ENCODE results near the gene CTCFL.

DNA sequence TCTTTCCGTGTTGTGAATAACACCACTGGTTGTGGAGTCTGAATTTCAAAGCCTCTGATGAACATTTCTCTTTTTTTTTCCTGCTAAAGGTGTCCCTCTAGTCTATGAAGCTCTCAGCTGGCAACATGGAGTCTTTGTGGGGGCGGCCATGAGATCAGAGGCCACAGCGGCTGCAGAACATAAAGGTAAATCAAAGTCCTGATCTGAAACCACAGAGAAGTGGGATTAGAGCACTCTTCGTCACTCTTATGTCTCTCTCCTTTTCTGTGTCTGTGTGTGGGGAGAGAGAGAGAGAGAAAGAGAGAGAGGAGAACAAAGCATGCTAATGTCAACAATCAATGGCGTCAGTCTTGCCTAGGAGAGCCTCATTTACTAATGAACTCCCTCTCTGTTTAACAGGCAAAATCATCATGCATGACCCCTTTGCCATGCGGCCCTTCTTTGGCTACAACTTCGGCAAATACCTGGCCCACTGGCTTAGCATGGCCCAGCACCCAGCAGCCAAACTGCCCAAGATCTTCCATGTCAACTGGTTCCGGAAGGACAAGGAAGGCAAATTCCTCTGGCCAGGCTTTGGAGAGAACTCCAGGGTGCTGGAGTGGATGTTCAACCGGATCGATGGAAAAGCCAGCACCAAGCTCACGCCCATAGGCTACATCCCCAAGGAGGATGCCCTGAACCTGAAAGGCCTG is 40.2 kb upstream of the CTCFL start:
- TF ChIP-seq, protein P1, sequence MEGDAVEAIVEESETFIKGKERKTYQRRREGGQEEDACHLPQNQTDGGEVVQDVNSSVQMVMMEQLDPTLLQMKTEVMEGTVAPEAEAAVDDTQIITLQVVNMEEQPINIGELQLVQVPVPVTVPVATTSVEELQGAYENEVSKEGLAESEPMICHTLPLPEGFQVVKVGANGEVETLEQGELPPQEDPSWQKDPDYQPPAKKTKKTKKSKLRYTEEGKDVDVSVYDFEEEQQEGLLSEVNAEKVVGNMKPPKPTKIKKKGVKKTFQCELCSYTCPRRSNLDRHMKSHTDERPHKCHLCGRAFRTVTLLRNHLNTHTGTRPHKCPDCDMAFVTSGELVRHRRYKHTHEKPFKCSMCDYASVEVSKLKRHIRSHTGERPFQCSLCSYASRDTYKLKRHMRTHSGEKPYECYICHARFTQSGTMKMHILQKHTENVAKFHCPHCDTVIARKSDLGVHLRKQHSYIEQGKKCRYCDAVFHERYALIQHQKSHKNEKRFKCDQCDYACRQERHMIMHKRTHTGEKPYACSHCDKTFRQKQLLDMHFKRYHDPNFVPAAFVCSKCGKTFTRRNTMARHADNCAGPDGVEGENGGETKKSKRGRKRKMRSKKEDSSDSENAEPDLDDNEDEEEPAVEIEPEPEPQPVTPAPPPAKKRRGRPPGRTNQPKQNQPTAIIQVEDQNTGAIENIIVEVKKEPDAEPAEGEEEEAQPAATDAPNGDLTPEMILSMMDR (IDR thresholded peaks at IDR 0.05; ENCODE audit: control extremely low read depth in 1 of 3, insufficient read depth in 1 of 3, low read depth in 1 of 3, low read length in 3 of 3): no peak
- no peak for TF ChIP-seq EP300 (IDR thresholded peaks at IDR 0.05; ENCODE audit: borderline replicate concordance in 1 of 2, low read depth in 2 of 2, low read length in 2 of 2)

All from H1 (cell line).